ENCODE measurements around the gene CREB3L4. TPM values are rescaled to one million over a fixed set of nuclear protein-coding genes. Genes with fewer than 3 reads are reported as not detected.

Gene CREB3L4
- total and polyA plus RNA-seq, 2 of the 13 experiments (the other 11 are each of a cell fraction or from before 2014, with no cell fraction given), result 9.9 to 18.7 TPM

- no peak for TF ChIP-seq IRF1 (CRISPR knock-in tag; IDR thresholded peaks at IDR 0.05; ENCODE audit: low read depth)
- TF ChIP-seq ZNF740 (CRISPR knock-in tag; IDR thresholded peaks at IDR 0.05), result no peak
- TF ChIP-seq ZNF605 (CRISPR knock-in tag; IDR thresholded peaks at IDR 0.05), result no peak
- TF ChIP-seq KLF11 (CRISPR knock-in tag; IDR thresholded peaks at IDR 0.05), result no peak
- TF ChIP-seq ZUFSP (CRISPR knock-in tag; IDR thresholded peaks at IDR 0.05; ENCODE audit: borderline replicate concordance), result no peak
- TF ChIP-seq EEA1 (CRISPR knock-in tag; IDR thresholded peaks at IDR 0.05; ENCODE audit: borderline replicate concordance), result peak; percentile 79; the same call in 1 of the 2 replicates
- TF ChIP-seq ZNF652 (CRISPR knock-in tag; IDR thresholded peaks at IDR 0.05; ENCODE audit: borderline replicate concordance, low read depth), result no peak
- no peak; the same call in 1 of the 2 replicates for TF ChIP-seq ZNF431 (CRISPR knock-in tag; IDR thresholded peaks at IDR 0.05; ENCODE audit: borderline replicate concordance, low read depth)
- TF ChIP-seq SP4 (CRISPR knock-in tag; IDR thresholded peaks at IDR 0.05), result peak; percentile 93
- TF ChIP-seq TCF7L2 (IDR thresholded peaks at IDR 0.05; ENCODE audit: low read depth, low read length), result no peak
- TF ChIP-seq ZSCAN30 (CRISPR knock-in tag; IDR thresholded peaks at IDR 0.05), result no peak
- peak; percentile 63; the same call in 1 of the 2 replicates for TF ChIP-seq MEIS2 (CRISPR knock-in tag; IDR thresholded peaks at IDR 0.05)
- TF ChIP-seq ZNF761 (CRISPR knock-in tag; conservative IDR thresholded peaks at IDR 0.05), result no peak
- TF ChIP-seq SIX1 (CRISPR knock-in tag; IDR thresholded peaks at IDR 0.05; ENCODE audit: borderline replicate concordance), result no peak
- 0 out of 2 replicates have a peak, but pooled peaks have one; percentile 60 for TF ChIP-seq ZNF891 (CRISPR knock-in tag; IDR thresholded peaks at IDR 0.05)
- TF ChIP-seq MIXL1 (CRISPR knock-in tag; IDR thresholded peaks at IDR 0.05), result 0 out of 2 replicates have a peak, but pooled peaks have one; percentile 34
- TF ChIP-seq ZNF616 (CRISPR knock-in tag; IDR thresholded peaks at IDR 0.05; ENCODE audit: low read depth), result 0 out of 2 replicates have a peak, but pooled peaks have one; percentile 32
- no peak for TF ChIP-seq HOXA7 (CRISPR knock-in tag; IDR thresholded peaks at IDR 0.05)
- no peak for TF ChIP-seq TEF (CRISPR knock-in tag; IDR thresholded peaks at IDR 0.05)
- TF ChIP-seq NRL (CRISPR knock-in tag; IDR thresholded peaks at IDR 0.05; ENCODE audit: borderline replicate concordance), result peak; percentile 86; the same call in 1 of the 2 replicates
- no peak for TF ChIP-seq ZNF713 (CRISPR knock-in tag; IDR thresholded peaks at IDR 0.05)
- no peak for TF ChIP-seq ZBTB1 (CRISPR knock-in tag; IDR thresholded peaks at IDR 0.05; ENCODE audit: borderline replicate concordance)
- TF ChIP-seq RNF2 (conservative IDR thresholded peaks at IDR 0.05; ENCODE audit: low read depth), result no peak
- TF ChIP-seq ARNT (IDR thresholded peaks at IDR 0.05), result no peak
- no peak for TF ChIP-seq REL (CRISPR knock-in tag; conservative IDR thresholded peaks at IDR 0.05)
- peak; percentile 73 for TF ChIP-seq TAF1 (CRISPR knock-in tag; IDR thresholded peaks at IDR 0.05)
- TF ChIP-seq MZF1 (CRISPR knock-in tag; IDR thresholded peaks at IDR 0.05; ENCODE audit: borderline replicate concordance), result no peak
Measured at GRCh38 chr1:153958111-153958960, 9.4 kb upstream of the CREB3L4 start, which contains the start of gene CRTC2 (continued).

Data from HepG2 (cell line).